Dermis blood vessel endothelial cell (primary cell): ENCODE data around the gene DGCR6L. TPM values are rescaled to one million over a fixed set of nuclear protein-coding genes. Genes with fewer than 3 reads are reported as not detected.
A peak's percentile ranks its signal among the peaks of the same experiment; 100 is the strongest.
"Not testable (repeated sequence)": the region's sequence is repeated elsewhere in the genome, so short reads cannot be mapped to it uniquely, and the experiment has no call there.

Experiments
- DNase-seq: peaks from one replicate; pipeline ENCODE4 v3.0.0; 2010
- total RNA-seq: library from RNA; depleted of rRNA; stranded (reverse); fragments of >200 nt; gene quantifications from 2 replicates; pipeline ENCODE4 v1.2.3, GENCODE V29; 2014

DGCR6L gene
- 40.8 and 62.5 TPM in 2 replicates for total RNA-seq

- DNase-seq: peak; percentile 96
Observed at GRCh38 chr22:20319745-20320658, at the start of gene DGCR6L. Gene DGCR6L (minus strand): TSS chr22:20320060. CDS start chr22:20319988, 72 bp downstream.

- DNase-seq: not testable (repeated sequence)
Observed at GRCh38 chr22:20368875-20369274, 49.0 kb upstream of the DGCR6L start.

GRCh38 chr22:20366841-20367240 is 47.0 kb upstream of the DGCR6L start:
- not testable (repeated sequence) for DNase-seq

- DNase-seq: not testable (repeated sequence)
Observed at GRCh38 chr22:20364335-20365260, 44.7 kb upstream of the DGCR6L start.

- not testable (repeated sequence) for DNase-seq
Observed at GRCh38 chr22:20362403-20362802, 42.5 kb upstream of the DGCR6L start.

GRCh38 chr22:20361752-20362229 is 41.9 kb upstream of the DGCR6L start:
- DNase-seq: not testable (repeated sequence)

- DNase-seq: not testable (repeated sequence)
Observed at GRCh38 chr22:20360866-20361751, 41.2 kb upstream of the DGCR6L start.

- DNase-seq: not testable (repeated sequence)
Observed at GRCh38 chr22:20360261-20360660, 40.4 kb upstream of the DGCR6L start.

- not testable (repeated sequence) for DNase-seq
Observed at GRCh38 chr22:20358503-20359239, 38.8 kb upstream of the DGCR6L start.

- not testable (repeated sequence) for DNase-seq
Observed at GRCh38 chr22:20357967-20358366, 38.1 kb upstream of the DGCR6L start.

- DNase-seq: not testable (repeated sequence)
Observed at GRCh38 chr22:20356906-20357305, 37.0 kb upstream of the DGCR6L start.

GRCh38 chr22:20355939-20356636 is 36.2 kb upstream of the DGCR6L start:
- DNase-seq: not testable (repeated sequence)

GRCh38 chr22:20354238-20354975 is 34.5 kb upstream of the DGCR6L start:
- DNase-seq: no peak

- DNase-seq: not testable (repeated sequence)
Observed at GRCh38 chr22:20352536-20352935, 32.7 kb upstream of the DGCR6L start.

- not testable (repeated sequence) for DNase-seq
Observed at GRCh38 chr22:20346553-20346952, 26.7 kb upstream of the DGCR6L start.

GRCh38 chr22:20338291-20338690 is 18.4 kb upstream of the DGCR6L start:
- DNase-seq: not testable (repeated sequence)

GRCh38 chr22:20337807-20338206 is 17.9 kb upstream of the DGCR6L start:
- DNase-seq: not testable (repeated sequence)

- not testable (repeated sequence) for DNase-seq
Observed at GRCh38 chr22:20336561-20336960, 16.7 kb upstream of the DGCR6L start.

- DNase-seq: not testable (repeated sequence)
Observed at GRCh38 chr22:20328569-20328930, 8.7 kb upstream of the DGCR6L start.

- DNase-seq: not testable (repeated sequence)
Observed at GRCh38 chr22:20325996-20326395, 6.1 kb upstream of the DGCR6L start.
